HFFc6 (cell line): Measurements from ENCODE around the gene PTPRQ. TPM values are rescaled to one million over a fixed set of nuclear protein-coding genes. Genes with fewer than 3 reads are reported as not detected.

Experiments used
- DNase-seq: peaks from one replicate; pipeline ENCODE4 v3.0.0-alpha.2; 2018
- H3K27ac Mint-ChIP-seq: 2 replicates; pipeline ENCODE4 v1.8.0; 2020; ENCODE audit warnings: mild to moderate bottlenecking, mixed read lengths
- H3K27me3 Mint-ChIP-seq: 2 replicates; pipeline ENCODE4 v1.8.0; 2021; ENCODE audit warnings: mild to moderate bottlenecking, moderate library complexity, mixed read lengths; ENCODE audit not compliant: insufficient read depth
- H3K36me3 Mint-ChIP-seq: 2 replicates; pipeline ENCODE4 v1.8.0; 2021; ENCODE audit warnings: low read depth, mixed read lengths
- H3K4me1 Mint-ChIP-seq: 2 replicates; pipeline ENCODE4 v1.8.0; 2020; ENCODE audit warnings: low read depth, mixed read lengths
- H3K4me3 Mint-ChIP-seq: 2 replicates; pipeline ENCODE4 v1.8.0; 2020; ENCODE audit warnings: mild to moderate bottlenecking, moderate library complexity, mixed read lengths
- H3K9me3 Mint-ChIP-seq: 2 replicates; pipeline ENCODE4 v1.8.0; 2020; ENCODE audit warnings: mild to moderate bottlenecking, mixed read lengths
- total RNA-seq, 6 experiments: library from RNA; stranded (reverse); fragmentation: NEBNext Ultra II Directional; extraction: Animal tissue kit (Norgen Biotek cat#: 25700); gene quantifications; 2 replicates in 1 of 6; 3 replicates in 5 of 6; pipeline ENCODE4 v1.2.3, GENCODE V29; 2021
- TF ChIP-seq, protein P1 (sequence below): fragments of 200-600 bp; sonication (generic); IDR thresholded peaks from 2 replicates; pipeline ENCODE4 v1.5.0; 2021; ENCODE audit warnings: antibody characterized with exemption, mild to moderate bottlenecking

PTPRQ gene
- total RNA-seq, 6 experiments from 2014 or later: 2.6 to 4.1 (median 3.5) TPM

GRCh38 chr12:80622271-80622670, 178.2 kb downstream of the PTPRQ start:
- H3K4me3 Mint-ChIP-seq: no peak overlapping the region
- H3K4me1 Mint-ChIP-seq: peaks cover 31% of the 10 kb centered on the region
- H3K9me3 Mint-ChIP-seq: no peaks in the 10 kb centered on the region
- TF ChIP-seq, protein P1, sequence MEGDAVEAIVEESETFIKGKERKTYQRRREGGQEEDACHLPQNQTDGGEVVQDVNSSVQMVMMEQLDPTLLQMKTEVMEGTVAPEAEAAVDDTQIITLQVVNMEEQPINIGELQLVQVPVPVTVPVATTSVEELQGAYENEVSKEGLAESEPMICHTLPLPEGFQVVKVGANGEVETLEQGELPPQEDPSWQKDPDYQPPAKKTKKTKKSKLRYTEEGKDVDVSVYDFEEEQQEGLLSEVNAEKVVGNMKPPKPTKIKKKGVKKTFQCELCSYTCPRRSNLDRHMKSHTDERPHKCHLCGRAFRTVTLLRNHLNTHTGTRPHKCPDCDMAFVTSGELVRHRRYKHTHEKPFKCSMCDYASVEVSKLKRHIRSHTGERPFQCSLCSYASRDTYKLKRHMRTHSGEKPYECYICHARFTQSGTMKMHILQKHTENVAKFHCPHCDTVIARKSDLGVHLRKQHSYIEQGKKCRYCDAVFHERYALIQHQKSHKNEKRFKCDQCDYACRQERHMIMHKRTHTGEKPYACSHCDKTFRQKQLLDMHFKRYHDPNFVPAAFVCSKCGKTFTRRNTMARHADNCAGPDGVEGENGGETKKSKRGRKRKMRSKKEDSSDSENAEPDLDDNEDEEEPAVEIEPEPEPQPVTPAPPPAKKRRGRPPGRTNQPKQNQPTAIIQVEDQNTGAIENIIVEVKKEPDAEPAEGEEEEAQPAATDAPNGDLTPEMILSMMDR: peak; percentile 67; the same call in 1 of the 2 replicates
- 0 out of 2 replicates have a peak, but pooled peaks cover 4% of the 10 kb centered on the region for H3K36me3 Mint-ChIP-seq
- H3K27ac Mint-ChIP-seq: no peak overlapping the region
- no peaks in the 10 kb centered on the region; the same call in 1 of the 2 replicates for H3K27me3 Mint-ChIP-seq
- peak; percentile 8 for DNase-seq

DNA sequence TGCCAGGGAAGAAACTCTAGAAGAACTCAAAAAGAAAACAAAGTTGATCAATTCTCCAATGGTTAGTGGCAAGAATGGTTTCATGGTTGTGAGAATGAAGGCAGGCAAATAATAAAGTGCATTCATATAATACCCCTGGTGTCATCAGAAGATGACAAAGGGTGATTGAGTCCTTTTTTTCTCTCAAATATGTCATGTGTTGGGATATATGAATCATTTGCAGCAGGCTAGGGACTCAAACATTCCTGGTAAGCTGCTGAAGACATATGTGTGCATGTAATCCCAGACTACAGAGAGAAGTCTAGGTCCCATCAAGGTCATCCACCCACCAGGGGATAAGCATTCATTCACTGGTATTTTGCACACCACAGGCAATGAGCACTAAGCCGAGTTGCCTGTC, 181.0 kb downstream of the PTPRQ start:
- Mint-ChIP-seq H3K27me3 (no peaks in the 10 kb centered on the region), H3K4me3 (no peak overlapping the region), H3K36me3 (peaks cover 8% of the 10 kb centered on the region), H3K4me1 (peaks cover 35% of the 10 kb centered on the region), H3K9me3 (no peaks in the 10 kb centered on the region), H3K27ac (no peak overlapping the region)
- DNase-seq: no peak
- TF ChIP-seq, protein P1: no peak

DNA sequence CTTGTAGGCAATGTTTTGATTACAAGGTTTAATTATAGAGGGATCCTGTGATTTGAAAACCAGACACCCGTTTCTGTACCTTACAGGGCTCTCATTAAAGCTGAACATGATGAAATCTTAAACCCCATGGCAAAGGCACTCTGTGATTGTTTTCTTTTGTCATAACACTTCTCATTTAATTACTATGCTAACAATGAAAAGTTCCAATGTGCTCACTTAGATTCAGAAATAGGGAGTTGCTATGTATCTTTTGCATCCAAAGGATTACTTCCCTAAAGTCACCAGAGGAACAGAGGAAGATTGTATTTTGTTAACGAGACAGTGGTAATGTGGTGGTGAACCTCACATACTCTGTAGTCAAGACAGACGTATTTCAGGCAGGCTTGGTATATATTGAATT, 181.9 kb downstream of the PTPRQ start:
- no peaks in the 10 kb centered on the region for H3K27me3 Mint-ChIP-seq
- H3K9me3 Mint-ChIP-seq: no peaks in the 10 kb centered on the region
- H3K27ac Mint-ChIP-seq: no peak overlapping the region; the same call in 1 of the 2 replicates
- H3K4me1 Mint-ChIP-seq: peaks cover 35% of the 10 kb centered on the region
- peaks cover 8% of the 10 kb centered on the region for H3K36me3 Mint-ChIP-seq
- DNase-seq: no peak
- TF ChIP-seq, protein P1: no peak
- no peak overlapping the region for H3K4me3 Mint-ChIP-seq

DNA sequence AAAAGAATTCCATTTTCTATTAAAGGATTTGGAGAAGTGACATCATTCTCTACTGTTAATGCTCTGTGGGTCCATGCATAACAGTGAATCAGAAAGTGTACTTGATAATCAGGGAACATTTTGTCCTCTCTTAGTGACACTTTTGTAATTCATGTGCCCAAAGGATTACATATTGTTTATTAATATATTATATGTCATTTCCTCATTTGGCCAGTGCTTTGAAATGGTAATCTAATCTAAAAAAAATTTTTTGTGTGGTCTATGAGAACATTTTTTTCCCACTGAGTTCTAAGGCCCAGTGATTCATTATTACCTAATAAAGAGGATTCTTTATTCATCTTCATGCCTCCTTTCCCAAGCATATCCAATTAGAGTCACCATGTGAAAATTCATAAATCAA, 183.7 kb downstream of the PTPRQ start:
- TF ChIP-seq, protein P1: no peak
- Mint-ChIP-seq H3K27me3 (no peaks in the 10 kb centered on the region), H3K9me3 (no peaks in the 10 kb centered on the region), H3K4me1 (peaks cover 41% of the 10 kb centered on the region), H3K4me3 (no peak overlapping the region), H3K36me3 (peaks cover 8% of the 10 kb centered on the region), H3K27ac (peak overlapping the region; percentile 71)
- DNase-seq: peak; percentile 54

DNA sequence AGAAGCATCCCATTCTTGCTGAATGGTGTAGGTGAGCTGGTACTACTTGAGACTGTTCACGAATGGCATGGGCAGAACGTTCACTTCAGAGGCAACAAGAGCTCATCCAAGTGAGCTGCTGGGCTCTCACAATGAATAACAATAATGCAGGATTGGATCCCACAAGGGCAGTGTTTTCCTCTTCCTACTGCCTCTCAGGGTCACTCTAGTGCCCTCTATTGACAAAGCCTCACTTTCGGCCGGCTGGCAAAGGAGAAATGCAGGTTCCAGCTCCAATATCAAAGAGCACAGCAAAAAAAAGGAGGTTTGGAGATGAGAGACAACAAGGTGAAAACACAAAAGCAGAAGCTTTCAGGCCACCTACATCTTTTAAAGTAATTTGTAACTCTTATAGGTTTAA, 188.8 kb downstream of the PTPRQ start:
- no peak overlapping the region for H3K4me3 Mint-ChIP-seq
- H3K27ac Mint-ChIP-seq: no peak overlapping the region
- DNase-seq: no peak
- H3K27me3 Mint-ChIP-seq: no peaks in the 10 kb centered on the region
- no peaks in the 10 kb centered on the region for H3K9me3 Mint-ChIP-seq
- TF ChIP-seq, protein P1: peak; percentile 45
- peaks cover 27% of the 10 kb centered on the region for H3K4me1 Mint-ChIP-seq
- peaks cover 4% of the 10 kb centered on the region for H3K36me3 Mint-ChIP-seq

DNA sequence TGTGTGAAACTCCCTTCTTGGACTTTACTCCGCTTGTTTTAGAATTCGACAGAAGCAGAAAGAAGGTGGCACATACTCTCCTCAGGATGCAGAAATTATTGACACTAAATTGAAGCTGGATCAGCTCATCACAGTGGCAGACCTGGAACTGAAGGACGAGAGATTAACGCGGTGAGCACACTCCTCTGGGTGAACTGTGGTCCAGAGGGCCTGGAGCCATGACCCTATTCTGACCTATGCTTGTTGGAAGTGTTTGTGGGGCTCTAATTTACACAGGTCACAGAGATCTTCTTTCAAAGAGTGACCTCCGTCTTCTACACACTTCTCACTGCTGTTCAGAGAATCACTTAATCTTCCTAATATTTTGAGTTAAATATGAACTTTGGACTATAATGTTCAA, 190.9 kb downstream of the PTPRQ start:
- Mint-ChIP-seq H3K36me3 (peaks cover 5% of the 10 kb centered on the region), H3K4me1 (peaks cover 16% of the 10 kb centered on the region), H3K9me3 (no peaks in the 10 kb centered on the region), H3K4me3 (no peak overlapping the region), H3K27me3 (no peaks in the 10 kb centered on the region), H3K27ac (no peak overlapping the region)
- TF ChIP-seq, protein P1: no peak
- no peak for DNase-seq
